HG03095 (cell line): ENCODE measurements around the gene L3MBTL3.
"Not testable (repeated sequence)": the region's sequence is repeated elsewhere in the genome, so short reads cannot be mapped to it uniquely, and the experiment has no call there.

Source experiments
- ATAC-seq: cut with Tn5 transposase; IDR thresholded peaks from one replicate; pipeline ENCODE4 v1.9.1; 2021; ENCODE audit warnings: moderate library complexity; ENCODE audit not compliant: unreplicated experiment

The L3MBTL3 gene

GRCh38 chr6:130134582-130134981 is 116.2 kb downstream of the L3MBTL3 start:
- no peak for ATAC-seq

DNA sequence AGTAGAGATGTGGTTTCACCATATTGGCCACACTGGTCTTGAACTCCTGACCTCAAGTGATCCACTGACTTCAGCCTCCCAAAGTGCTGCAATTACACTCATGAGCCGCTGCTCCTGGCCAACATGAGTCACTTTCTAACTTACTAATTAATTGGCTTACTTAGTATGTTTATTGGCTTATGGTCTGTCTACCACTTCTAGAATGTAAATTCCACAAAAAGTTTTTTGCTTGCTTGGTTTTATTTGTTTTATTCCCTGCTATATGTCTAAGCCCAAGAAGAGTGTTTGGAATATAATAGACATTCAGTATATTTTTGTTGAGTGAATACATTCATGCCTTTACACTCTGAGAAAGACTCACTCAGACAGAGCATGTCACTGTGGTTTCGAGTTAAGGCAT is 118.4 kb downstream of the L3MBTL3 start:
- no peak for ATAC-seq

DNA sequence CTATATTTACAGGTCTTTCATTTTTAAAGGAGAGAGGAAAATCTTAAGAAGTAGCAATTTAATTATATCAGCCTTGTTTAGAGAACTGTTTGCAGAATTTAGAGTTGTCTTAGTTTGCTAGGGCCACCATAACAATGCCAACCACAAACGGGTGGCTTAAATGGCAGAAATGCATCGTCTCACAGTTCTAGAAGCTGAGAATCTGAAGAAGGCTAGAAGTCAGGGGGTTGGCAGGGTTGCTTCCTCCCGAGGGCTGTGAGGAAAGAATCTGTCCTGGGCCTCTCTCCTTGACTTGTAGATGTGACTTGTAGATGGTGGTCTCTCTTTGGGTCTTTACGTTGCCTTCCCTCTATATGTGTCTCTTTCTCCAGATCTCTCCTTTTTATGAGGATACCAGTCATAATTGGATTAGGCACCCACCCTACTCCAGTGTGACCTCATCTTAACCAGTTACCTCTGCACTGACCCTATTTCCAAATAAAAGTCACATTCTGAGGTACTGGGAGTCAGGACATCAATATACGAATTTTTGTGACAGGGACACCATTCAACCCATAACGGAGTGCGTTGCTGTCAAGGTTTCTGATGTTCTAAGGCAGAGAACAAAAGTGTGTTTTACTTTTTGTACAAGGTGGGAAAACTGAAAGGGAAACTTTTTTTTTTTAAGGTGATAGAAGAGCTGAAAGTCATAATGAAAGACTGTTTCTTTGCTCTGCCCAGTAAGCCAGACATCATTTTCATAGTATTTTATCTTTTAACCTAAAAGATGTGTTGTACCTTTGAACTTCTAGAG is 119.9 kb downstream of the L3MBTL3 start:
- no peak for ATAC-seq

GRCh38 chr6:130138909-130139242 is 120.5 kb downstream of the L3MBTL3 start:
- ATAC-seq, result no peak

DNA sequence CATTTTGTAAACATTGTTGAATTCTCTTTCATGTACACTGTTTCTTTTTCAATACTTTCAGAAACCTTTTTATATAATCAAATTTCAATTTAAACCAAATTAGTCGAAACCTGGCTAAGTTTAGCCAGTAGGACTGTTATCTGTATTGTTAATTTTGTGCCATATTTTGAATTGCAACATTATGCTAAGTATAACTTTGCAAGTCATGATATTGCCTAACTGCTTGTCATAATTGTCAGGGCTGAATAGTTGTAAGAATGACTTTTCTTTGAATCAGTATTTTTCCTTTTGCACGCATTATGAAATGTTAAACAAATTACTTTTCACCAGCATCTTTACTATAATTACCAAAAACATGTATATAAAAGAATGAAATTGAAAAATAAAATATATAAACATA is 121.7 kb downstream of the L3MBTL3 start:
- no peak for ATAC-seq

GRCh38 chr6:130143709-130144108 is 125.3 kb downstream of the L3MBTL3 start:
- no peak for ATAC-seq

DNA sequence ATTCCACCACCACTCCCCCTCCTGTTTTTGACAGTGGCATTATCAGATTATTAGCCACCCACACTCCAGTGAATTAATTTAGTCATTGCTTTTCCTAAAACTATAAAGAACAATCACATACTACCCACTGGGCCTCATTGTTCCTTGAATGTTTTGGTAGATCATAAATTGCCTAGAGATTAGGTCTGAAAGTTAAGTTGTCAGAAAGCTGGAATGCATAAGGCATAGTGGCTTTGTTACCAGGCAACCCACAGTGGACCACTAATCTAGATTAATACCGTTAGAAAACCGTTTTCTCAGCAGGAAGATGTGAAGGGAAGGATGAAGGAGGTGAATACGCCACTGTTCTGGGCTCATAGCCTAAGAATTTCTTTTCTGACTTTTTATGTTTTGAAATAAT is 128.7 kb downstream of the L3MBTL3 start:
- no peak for ATAC-seq

DNA sequence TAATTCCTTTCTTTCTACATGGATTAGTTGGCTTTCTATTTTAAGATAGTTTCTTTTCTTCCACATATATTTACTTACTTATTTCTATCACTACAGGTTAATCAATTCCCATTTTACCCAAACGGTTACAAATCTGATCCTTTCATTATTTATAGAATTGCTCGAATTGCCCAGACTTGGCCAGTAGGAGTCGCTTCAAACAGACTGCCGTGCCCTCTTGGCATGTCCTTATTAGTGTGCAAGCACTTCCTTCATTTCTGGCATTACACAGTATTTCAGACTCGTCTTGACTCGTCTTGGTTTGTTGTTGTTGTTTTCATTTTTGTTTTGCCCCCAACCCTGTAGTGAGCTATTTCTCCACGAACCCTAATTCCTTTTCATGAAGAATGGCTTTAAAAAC is 129.8 kb downstream of the L3MBTL3 start:
- no peak for ATAC-seq

GRCh38 chr6:130149016-130149415 is 130.6 kb downstream of the L3MBTL3 start:
- ATAC-seq, result not testable (repeated sequence)

- ATAC-seq, result no peak
These were observed 132.5 kb downstream of the L3MBTL3 start for GRCh38 chr6:130150906-130151305.

DNA sequence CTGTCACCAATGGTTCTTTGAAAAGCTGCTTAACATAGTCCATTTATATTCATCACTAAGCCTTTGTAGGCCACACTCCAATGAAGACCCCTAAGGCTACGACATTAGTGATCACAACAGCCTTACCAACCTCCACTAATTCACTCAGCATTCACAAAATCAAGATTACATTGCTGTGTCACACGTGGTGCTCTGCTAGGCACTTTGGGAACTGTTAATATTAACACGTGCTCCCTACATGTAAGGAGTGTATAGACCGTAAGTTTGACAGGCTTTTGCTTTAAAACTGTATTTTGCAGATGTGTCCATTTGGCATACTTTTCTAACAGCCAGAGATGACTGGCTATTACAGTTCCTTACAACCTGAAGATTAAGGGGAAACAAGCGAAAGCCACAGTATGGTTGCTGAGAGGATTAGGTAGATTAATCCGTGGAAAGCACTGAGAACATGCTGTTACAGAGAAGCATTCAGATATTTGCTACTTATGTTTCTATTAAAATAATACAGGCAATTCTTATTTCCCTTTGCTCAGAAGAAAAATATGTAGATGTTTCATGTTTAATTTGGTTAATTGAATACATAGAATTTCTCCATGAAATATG is 134.6 kb downstream of the L3MBTL3 start:
- no peak for ATAC-seq

- ATAC-seq, result no peak
These were observed 138.5 kb downstream of the L3MBTL3 start for GRCh38 chr6:130156908-130157307.

- ATAC-seq, result no peak
These were observed 139.7 kb downstream of the L3MBTL3 start for GRCh38 chr6:130158056-130158455.

GRCh38 chr6:130158548-130158947 is 140.2 kb downstream of the L3MBTL3 start:
- ATAC-seq, result no peak

DNA sequence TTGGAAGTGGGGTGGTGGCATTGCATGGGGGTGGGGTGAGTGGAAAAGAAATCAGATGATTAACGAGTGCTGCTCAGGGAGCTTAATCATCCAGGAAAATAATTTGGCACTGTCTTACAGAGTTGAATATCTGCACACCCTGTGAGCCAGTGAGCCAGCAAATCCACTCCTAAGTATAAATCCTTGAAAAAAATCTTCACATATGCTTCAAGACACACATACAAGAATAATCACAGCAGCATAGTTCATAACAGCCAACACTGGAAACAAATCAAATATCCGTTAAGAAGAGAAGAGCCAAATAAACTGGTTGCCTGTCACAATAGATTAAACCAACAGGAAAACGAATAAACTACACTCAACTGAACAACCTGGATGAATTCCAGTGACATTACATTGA is 141.6 kb downstream of the L3MBTL3 start:
- no peak for ATAC-seq

- ATAC-seq, result no peak
These were observed 143.5 kb downstream of the L3MBTL3 start for GRCh38 chr6:130161683-130162404.

GRCh38 chr6:130162421-130162820 is 144.0 kb downstream of the L3MBTL3 start:
- ATAC-seq, result no peak

GRCh38 chr6:130163266-130163665 is 144.9 kb downstream of the L3MBTL3 start:
- no peak for ATAC-seq

DNA sequence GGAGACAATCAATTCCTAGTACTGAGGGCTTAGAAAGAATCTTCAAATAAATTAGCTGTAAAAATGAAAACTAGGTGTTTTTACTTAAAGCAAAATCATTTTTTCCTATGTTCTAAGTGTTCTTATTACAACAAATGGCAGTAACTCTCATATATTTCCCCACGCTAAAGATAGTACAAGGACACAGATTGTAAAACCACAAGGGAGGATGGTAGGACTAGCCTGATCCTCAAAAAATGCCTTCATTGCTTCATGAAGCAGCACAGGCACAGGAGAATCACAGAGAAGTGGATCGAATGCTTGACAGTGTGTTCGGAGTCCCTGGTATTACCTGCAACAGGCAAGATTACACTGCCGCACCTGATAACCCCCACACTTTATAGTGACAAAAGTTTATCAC is 145.9 kb downstream of the L3MBTL3 start:
- ATAC-seq, result no peak

DNA sequence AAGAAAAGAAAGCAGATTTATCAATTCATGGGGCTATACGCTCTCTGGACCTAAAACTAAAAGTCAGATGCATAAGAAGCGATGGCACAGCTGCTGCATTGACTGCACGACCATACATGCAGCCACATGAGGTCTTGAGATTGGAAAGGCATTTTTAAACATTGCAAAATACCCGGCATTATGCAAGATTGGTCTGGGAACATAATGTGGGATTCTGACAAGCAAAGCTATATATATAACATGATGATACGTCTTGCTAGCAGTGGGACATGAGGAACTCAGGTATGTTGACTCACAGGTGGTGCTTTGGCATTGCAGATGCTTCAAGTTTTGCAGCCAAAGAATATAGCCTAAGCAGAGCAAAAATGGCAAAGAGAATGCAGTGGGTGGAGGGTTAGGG is 149.3 kb downstream of the L3MBTL3 start:
- ATAC-seq, result no peak

- ATAC-seq, result not testable (repeated sequence)
These were observed 151.8 kb downstream of the L3MBTL3 start for GRCh38 chr6:130170160-130170559.

- not testable (repeated sequence) for ATAC-seq
These were observed 155.1 kb downstream of the L3MBTL3 start for GRCh38 chr6:130173377-130174004.
